HG03097 (cell line): Measurements from ENCODE around the gene MMP24OS.

Source experiments
- ATAC-seq: cut with Tn5 transposase; IDR thresholded peaks from one replicate; pipeline ENCODE4 v1.9.1; 2021; ENCODE audit not compliant: unreplicated experiment, low FRiP score

The MMP24OS gene

DNA sequence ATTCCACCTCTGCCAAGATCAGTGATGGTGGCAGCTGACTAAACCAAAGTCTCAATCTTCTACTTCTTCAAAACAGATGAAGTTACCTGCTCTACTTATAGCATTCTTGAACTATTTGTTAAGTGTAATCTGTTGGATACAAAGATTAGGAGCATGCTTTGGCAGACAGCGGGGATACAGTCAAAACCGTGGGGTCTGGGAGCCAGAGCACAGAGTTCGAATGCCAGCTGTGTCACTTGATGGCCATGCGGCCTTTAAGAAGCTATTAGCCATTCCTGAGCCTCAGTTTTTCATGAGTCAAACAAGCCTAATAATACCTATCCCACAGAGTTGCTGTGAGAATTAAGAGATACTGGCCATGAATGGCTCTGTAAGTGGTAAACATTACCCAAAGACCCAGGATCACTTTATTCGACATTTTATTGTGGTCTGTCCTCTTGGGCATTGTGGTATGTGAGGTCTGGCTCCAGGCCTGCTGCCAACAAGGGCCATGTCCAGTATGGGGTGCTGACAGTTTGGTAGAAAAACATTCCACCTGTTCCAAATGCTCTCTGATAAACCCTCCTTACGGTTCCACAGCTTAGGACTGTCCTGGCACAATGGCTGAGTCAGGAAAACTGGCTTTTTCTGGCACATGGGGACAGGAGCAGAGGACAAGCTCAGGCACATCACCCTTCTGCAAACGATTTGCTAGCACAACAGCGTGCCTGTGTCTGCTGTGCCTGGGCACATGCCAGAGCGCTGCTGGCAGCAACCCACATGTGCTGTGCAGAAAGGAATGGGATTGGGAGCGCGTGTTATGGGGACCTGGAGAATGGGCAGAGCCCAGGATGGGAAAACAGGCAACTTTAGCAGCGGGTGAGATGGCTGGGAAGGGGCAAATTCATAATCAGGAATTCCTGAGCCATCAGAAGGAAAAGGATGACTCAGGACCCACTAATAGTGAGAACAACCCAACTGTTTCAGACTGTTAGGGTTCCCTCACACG lies 30.0 kb upstream of the MMP24OS start:
- ATAC-seq: no peak

- no peak for ATAC-seq
Observed at GRCh38 chr20:35306931-35307517, 29.1 kb upstream of the MMP24OS start.

DNA sequence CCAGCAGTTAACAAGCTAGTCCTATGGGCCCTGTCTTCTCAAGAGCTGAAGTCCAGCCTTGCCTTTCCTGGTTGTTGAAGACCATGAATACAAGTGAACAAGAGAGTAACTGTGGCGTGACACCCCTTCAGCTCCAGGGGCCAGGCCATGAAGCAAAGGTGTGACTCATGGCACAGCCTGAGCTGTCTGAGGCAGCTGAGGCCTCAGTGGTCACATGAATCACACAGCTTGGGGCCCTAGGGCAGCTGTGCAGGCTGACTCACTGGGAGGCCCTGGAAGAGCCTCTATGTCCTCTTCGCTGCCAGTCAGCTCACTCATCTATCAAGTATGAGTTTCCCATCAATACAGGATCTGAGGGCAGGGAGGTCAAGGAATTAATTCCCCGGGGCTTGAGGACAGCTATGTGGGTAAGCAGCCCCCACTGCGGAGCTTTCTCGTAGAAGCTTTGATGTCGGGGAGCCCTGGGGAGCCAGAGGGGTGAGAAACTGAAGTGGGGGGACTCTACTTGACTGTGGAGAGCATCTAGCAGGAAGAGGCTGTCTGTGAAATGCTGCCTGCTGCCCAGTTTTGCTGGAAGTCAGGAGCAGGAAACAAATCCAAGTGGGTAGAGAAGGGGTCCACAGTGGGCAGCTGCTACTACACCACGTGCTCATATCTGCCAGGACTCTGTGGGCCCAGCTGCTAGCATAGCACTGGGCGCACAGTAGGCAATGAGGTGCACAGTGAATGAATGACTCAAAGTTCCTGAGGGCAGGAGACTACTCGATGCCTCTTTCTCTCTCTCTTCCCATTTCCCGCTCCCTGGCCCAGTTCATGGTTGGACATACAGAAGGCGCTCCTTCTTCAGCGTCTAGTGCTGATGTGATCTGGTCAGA lies 28.0 kb upstream of the MMP24OS start:
- no peak for ATAC-seq

DNA sequence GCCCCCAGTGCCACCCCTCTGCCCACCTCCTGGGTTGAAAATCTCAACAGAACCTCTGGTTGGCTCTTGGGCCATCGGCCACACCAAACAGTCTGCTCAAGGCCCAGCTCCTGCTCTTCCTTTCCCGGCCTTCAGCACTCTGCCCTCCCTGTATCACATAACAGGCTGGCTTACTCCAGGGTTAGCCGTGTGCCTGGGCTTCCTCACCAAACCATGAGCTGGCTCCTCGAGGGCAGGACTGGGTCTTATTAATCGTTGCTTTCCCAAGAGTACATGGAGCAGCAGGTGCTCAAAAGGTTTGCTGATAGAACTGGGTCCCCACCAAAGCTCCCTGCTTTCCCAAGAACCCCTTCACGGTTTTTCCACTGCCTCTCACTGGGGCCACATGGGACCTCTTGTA lies 27.0 kb upstream of the MMP24OS start:
- no peak for ATAC-seq

GRCh38 chr20:35303735-35304491 lies 26.0 kb upstream of the MMP24OS start:
- no peak for ATAC-seq

DNA sequence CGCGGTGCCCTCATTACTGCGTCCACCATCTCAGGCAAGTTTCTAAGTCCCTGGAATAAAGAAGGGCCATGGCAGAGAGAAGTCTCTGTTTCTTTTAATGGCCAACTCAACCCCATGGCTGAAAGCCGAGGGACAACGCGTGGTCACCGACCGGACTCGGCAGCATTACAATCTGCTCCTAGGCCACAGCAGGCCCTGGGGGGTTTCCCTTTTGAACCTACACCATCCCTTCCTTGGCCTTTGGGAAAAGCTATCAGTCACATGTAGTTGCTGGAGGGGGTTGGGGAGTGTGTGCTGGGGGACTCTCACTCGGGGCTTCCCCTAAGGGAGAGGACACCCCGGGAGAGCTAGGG lies 25.4 kb upstream of the MMP24OS start:
- ATAC-seq: no peak

DNA sequence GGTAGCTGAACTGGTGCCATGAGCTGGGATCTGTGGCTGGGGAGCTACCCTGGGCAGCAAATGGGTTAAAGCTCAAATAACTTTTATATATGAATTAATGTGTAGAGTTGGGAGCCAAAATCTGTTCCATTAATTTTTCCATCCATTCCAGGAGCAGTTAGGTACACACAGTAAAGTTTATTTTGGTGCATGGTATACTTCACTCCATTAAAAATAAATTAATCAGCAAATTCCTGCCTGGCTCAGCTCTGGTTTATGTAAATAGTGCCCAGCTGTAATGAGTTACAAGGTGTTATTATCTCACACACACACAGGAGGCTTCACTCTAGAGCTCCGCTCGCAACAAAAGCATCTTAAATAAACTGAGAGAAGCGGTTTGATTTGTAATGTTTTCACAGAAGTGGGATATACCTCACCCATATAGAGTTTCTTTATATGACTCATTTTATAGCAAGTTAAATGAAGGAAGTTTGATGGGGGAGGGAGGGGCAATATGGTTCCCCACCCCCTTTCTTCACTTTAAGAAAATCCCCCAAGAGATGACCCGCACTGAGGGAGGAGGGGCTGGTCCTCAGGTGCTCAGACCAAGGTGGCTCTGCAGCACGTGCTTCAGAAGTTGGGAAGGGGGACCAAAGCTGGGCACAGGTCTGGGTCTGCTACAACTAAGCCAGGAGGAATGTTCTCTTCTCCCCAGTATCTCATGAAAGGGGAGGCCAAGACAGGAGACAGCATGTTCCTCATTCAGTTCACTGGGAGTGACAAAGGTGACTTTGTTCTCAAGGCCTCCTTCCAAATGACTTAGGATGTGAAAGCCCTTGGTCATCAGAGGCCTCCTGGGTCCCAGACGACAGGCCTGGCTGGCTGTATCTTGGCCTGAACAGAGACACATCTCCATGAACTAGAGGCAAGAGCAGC lies 24.8 kb upstream of the MMP24OS start:
- ATAC-seq: no peak

DNA sequence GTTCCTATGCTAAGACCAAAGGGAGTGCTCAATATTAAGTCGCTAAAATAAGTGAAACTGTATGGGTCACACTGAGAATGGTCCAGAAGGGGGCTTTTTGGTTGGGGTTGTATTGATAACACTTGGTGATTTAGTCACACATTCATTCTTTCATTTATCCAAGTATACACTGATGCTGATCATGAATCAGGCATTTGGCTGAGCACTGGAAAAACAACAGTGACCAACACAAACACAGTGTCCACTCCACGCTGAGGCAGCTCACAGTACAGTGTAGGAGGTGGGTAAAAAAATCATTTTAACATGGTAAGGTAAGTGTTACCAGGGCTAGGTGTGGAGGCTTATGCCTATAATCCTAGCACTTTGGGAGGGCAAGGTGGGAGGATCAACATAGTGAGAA lies 23.5 kb upstream of the MMP24OS start:
- no peak for ATAC-seq

DNA sequence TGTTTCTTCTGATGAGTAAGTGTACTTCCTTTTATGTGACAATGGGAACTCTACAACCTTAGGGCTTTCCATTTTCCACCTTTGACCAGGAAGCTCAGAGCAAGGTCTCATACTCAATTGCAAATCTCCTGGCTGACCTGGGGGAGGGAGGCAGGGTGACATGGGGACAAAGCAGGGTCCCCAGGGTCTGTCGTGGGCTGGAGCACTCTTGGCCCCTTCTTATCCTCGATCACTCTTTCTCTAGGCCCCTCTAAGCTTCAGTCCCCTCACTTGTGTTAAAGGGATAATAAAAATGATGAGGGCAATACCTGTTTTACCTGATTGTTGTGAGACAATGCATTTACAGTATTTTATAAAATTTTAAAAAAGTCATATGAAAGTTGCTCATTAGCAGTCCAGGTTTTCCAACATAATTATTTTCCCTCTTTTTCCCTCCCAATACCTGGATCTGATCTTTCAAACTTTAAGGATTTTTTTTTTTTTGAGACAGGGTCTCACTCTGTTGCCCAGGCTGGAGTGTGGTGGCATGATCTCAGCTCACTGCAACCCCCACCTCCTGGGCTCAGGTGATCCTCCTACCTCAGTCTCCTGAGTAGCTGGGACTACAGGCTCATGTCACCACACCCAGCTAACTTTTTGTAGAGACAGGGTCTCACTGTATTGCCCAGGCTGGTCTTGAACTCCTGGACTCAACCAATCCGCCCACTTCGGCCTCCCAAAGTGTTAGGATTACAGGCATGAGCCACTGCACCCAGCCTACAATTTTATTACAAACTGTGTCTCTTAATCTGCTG lies 22.7 kb upstream of the MMP24OS start:
- no peak for ATAC-seq

DNA sequence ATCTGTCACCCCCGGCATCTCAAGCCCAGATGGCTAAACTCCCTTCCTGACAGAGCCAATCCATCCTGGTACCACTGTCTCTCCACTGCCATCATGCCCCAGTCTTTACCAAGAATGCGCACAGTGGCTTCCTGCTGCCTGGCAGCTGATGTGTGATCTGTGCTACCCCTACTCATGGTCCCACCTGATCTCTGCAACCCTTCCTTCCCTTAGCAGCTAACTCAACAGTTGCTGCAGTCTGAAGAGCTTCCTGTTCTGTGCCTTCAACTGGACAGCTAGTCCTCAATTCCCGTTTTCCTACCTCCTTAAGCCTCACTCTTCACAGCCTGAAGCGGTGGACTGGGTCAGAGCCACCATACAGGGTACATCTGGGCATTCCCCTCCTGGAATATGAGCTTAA lies 21.9 kb upstream of the MMP24OS start:
- no peak for ATAC-seq

GRCh38 chr20:35298264-35298663 lies 20.3 kb upstream of the MMP24OS start:
- no peak for ATAC-seq

DNA sequence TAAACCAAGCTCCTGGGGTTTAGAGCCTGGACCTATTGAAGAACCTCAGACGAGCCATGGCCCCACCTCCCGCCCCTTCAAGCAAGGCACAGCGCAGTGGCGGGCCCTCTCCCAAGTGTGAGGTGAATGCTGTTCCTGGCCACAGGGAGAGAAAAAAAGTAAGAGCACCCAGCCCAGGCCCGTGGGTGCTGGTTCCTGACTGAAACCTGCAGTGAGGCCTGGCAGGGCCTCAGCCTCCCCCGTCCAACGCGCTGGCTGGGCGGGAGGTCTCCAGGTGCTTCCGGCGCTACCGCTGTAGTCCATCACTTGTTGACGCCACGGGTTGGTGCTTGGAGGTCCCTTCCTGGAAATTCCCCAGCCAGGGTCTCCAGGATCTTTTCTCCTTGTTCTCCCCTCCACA lies 19.8 kb upstream of the MMP24OS start:
- ATAC-seq: no peak

DNA sequence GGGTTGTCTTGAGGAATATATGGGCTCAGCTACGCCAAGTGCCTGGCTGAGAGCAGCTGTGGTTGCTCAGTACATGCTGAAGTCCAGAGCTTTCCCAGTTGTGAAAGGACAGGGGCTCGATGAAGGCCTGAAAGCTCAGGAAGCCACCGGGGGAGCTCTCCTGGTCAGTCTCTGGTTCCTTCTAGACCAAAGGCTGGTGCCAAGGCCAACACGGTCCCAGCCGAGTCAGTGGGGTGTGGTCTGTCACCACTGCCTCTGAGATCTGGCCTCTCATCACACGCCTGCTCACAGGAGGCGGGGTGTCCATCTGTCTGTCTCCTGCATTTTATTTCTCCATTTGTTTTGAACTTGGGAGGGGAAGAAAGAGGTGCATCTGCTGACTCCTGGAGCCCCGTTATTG lies 19.2 kb upstream of the MMP24OS start:
- ATAC-seq: no peak

DNA sequence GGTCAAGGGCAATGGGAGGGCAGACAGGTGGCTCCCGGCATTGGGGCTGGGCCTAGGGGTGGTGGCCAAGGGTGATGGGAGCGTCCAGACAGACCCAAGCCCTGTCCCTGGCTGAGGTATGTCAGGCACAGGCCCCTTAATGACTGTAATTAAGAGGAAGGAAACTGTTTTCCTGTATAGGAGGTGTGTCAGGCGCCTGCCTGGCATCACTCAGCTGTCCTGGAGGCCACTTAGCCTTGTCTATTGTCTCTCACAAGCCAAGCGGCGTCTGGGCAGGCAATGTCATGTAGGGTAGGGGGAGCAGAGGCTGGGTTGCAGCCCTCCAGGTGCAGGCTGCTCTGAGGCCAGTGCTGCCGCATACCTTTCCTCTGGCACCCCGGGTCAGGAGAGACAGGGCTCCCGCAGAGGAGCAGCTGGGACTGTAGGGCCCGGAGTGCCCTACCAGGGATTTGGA lies 18.2 kb upstream of the MMP24OS start:
- no peak for ATAC-seq

- no peak for ATAC-seq
Observed at GRCh38 chr20:35295674-35296073, 17.8 kb upstream of the MMP24OS start.

- no peak for ATAC-seq
Observed at GRCh38 chr20:35295058-35295457, 17.1 kb upstream of the MMP24OS start.

GRCh38 chr20:35294293-35294685 lies 16.4 kb upstream of the MMP24OS start:
- ATAC-seq: no peak
